HL-60 (cell line): Measurements from ENCODE around the gene IL18R1.

ENCODE experiments used
- DNase-seq, 2 experiments: peaks; one replicate each; pipeline ENCODE4 v3.0.0-alpha.2; 2010 to 2020; ENCODE audit warnings: low read depth in 1 of 2, low spot score in 1 of 2
- H3K27ac ChIP-seq: fragments of 250-450 bp; sonication (Bioruptor Pico); replicated peaks from 2 replicates; pipeline ENCODE4 v1.5.1; 2020; ENCODE audit warnings: mild to moderate bottlenecking, moderate library complexity
- H3K27me3 ChIP-seq: fragments of 250-450 bp; sonication (Bioruptor Pico); 2 replicates; pipeline ENCODE4 v1.5.1; 2021; ENCODE audit warnings: mild to moderate bottlenecking, moderate library complexity; ENCODE audit not compliant: insufficient read depth, poor library complexity, severe bottlenecking
- H3K4me3 ChIP-seq: replicated peaks from 2 replicates; pipeline ENCODE4 v1.5.1; 2011; ENCODE audit warnings: mild to moderate bottlenecking, control low read depth, low read length; ENCODE audit not compliant: insufficient read depth
- GABPA ChIP-seq: IDR thresholded peaks from 2 replicates; pipeline ENCODE4 v1.6.1; 2012; ENCODE audit warnings: low read depth
- POLR2AphosphoS5 ChIP-seq: IDR thresholded peaks from 2 replicates; pipeline ENCODE4 v1.6.1; 2012; ENCODE audit warnings: low read depth
- SPI1 ChIP-seq: IDR thresholded peaks from 2 replicates; pipeline ENCODE4 v1.6.1; 2012; ENCODE audit warnings: low read depth, mild to moderate bottlenecking, borderline replicate concordance
- TF ChIP-seq, protein P1 (sequence below): IDR thresholded peaks from 2 replicates; pipeline ENCODE4 v1.6.1; 2012; ENCODE audit warnings: low read depth; ENCODE audit not compliant: insufficient replicate concordance
- TF ChIP-seq, protein P2 (sequence below): IDR thresholded peaks from one replicate; pipeline ENCODE4 v1.5.1; 2011; ENCODE audit warnings: low read length, control low read depth, inconsistent platforms; ENCODE audit not compliant: insufficient read depth

IL18R1 gene

DNA sequence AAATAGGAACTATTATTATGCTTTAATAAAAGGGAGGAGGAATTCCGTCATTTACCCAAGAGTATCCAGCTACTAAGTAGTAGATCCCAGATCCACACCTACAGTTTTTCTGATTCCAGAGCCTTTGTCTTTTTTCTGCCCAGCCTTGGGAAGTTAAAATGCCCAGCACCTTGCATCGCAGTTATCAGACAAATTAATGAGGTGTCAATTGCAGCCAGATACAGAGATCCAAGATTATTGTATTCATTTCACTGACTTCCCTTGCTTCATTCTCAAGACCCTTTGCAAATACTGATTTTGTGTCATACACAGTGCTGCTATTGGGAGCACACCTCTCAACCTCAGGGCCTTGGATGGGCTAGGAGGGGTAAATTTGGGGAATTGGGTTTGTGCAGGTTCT lies 1.1 kb downstream of the IL18R1 start:
- TF ChIP-seq, protein P1, sequence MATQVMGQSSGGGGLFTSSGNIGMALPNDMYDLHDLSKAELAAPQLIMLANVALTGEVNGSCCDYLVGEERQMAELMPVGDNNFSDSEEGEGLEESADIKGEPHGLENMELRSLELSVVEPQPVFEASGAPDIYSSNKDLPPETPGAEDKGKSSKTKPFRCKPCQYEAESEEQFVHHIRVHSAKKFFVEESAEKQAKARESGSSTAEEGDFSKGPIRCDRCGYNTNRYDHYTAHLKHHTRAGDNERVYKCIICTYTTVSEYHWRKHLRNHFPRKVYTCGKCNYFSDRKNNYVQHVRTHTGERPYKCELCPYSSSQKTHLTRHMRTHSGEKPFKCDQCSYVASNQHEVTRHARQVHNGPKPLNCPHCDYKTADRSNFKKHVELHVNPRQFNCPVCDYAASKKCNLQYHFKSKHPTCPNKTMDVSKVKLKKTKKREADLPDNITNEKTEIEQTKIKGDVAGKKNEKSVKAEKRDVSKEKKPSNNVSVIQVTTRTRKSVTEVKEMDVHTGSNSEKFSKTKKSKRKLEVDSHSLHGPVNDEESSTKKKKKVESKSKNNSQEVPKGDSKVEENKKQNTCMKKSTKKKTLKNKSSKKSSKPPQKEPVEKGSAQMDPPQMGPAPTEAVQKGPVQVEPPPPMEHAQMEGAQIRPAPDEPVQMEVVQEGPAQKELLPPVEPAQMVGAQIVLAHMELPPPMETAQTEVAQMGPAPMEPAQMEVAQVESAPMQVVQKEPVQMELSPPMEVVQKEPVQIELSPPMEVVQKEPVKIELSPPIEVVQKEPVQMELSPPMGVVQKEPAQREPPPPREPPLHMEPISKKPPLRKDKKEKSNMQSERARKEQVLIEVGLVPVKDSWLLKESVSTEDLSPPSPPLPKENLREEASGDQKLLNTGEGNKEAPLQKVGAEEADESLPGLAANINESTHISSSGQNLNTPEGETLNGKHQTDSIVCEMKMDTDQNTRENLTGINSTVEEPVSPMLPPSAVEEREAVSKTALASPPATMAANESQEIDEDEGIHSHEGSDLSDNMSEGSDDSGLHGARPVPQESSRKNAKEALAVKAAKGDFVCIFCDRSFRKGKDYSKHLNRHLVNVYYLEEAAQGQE: no peak
- TF ChIP-seq, protein P2, sequence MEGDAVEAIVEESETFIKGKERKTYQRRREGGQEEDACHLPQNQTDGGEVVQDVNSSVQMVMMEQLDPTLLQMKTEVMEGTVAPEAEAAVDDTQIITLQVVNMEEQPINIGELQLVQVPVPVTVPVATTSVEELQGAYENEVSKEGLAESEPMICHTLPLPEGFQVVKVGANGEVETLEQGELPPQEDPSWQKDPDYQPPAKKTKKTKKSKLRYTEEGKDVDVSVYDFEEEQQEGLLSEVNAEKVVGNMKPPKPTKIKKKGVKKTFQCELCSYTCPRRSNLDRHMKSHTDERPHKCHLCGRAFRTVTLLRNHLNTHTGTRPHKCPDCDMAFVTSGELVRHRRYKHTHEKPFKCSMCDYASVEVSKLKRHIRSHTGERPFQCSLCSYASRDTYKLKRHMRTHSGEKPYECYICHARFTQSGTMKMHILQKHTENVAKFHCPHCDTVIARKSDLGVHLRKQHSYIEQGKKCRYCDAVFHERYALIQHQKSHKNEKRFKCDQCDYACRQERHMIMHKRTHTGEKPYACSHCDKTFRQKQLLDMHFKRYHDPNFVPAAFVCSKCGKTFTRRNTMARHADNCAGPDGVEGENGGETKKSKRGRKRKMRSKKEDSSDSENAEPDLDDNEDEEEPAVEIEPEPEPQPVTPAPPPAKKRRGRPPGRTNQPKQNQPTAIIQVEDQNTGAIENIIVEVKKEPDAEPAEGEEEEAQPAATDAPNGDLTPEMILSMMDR: no peak
- TF ChIP-seq SPI1: no peak
- TF ChIP-seq POLR2AphosphoS5: no peak
- no peak for TF ChIP-seq GABPA
- DNase-seq: no peak
- no peak overlapping the region for H3K4me3 ChIP-seq

DNA sequence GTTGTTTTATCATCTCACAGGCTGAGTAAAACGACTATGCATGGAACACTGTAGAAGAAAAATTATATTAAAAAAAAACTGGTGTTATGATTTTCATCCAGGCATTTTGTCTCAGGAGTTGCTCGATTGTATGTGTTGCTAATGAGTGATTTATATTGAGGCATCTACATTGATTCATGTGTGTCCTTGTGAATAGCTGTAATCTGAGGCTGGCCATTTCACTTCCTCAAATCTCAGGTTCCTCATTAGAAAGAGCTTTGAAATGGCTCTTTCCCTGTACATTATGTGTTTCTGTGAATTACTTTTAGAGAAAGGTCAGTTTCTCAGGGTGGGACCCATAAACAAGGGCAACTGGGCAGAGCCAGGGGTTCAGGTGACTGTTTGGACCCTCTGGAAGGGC lies 2.3 kb downstream of the IL18R1 start:
- H3K27ac ChIP-seq: no peak overlapping the region
- TF ChIP-seq, protein P1: no peak
- peak; percentile 95 for TF ChIP-seq SPI1
- no peak for TF ChIP-seq POLR2AphosphoS5
- TF ChIP-seq GABPA: no peak
- TF ChIP-seq, protein P2: no peak
- H3K27me3 ChIP-seq: no peaks in the 10 kb centered on the region
- DNase-seq: peak in 1 of 2 experiments; percentile 43
- H3K4me3 ChIP-seq: no peak overlapping the region

More for the DNA sequence above, 1.1 kb downstream of the IL18R1 start:
- Histone ChIP-seq H3K27me3 (no peaks in the 10 kb centered on the region), H3K27ac (no peak overlapping the region)

DNA sequence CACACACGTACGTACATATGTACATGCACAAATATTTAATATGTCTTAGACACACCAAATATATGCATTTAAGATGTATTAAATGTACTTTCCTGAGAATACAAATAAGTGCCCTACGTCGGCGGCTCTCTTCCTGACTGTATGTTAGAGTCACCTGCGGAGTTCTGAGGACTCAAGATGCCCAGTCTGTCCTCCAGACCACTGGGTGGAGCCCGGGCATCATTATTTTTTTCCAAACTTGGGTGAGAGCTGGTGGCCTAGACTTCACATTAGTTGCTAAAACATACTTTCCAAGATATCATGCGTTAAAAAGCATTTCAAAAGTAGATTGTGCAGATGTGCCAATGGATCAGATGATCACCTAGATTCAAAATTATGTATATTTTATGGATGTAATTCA lies 2.9 kb downstream of the IL18R1 start:
- H3K27ac ChIP-seq: no peak overlapping the region
- no peaks in the 10 kb centered on the region for H3K27me3 ChIP-seq
- no peak overlapping the region for H3K4me3 ChIP-seq
- TF ChIP-seq POLR2AphosphoS5: no peak
- DNase-seq: no peak

DNA sequence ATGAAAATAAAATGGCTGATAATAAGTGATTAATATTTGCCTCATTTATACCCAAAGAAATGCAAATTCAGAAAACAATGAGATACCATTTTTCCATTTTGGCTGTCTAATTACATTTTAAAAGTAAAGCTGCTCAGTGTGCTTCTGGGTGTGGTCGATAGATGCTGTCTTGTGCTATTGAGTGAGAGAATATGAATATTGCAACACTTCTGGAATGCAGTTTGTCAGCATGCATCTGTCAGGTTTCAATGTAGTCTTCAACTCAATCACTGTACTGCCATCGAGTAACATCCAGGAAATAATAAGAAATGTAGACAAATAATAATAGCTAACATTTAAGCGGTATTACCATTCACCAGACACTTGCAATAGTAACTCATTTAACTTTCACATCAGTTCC lies 3.9 kb downstream of the IL18R1 start:
- TF ChIP-seq, protein P1: no peak
- TF ChIP-seq, protein P2: no peak
- TF ChIP-seq GABPA (no peak), POLR2AphosphoS5 (no peak)
- Histone ChIP-seq H3K4me3 (no peak overlapping the region), H3K27ac (no peak overlapping the region), H3K27me3 (no peaks in the 10 kb centered on the region)
- DNase-seq: no peak
